AG04450 (cell line): ENCODE data around the gene ZNF174. TPM values are rescaled to one million over a fixed set of nuclear protein-coding genes. Genes with fewer than 3 reads are reported as not detected.

Experiments
- CTCF ChIA-PET: fragments of 300-600, 350-600 bp; formaldehyde crosslinking; extraction: SDS; loops from one replicate; lab custom pipeline; 2022; ENCODE audit warnings: antibody characterized with exemption, inconsistent platforms; lab: Charles Lee
- POLR2A ChIA-PET: fragments of 350-600 bp; formaldehyde crosslinking; extraction: SDS; loops from one replicate; lab custom pipeline; 2021; ENCODE audit warnings: antibody characterized with exemption, inconsistent platforms; lab: Yijun Ruan, JAX
- DNase-seq: peaks from one replicate; pipeline ENCODE4 v3.0.0-alpha.2; 2011; ENCODE audit warnings: low read depth, low spot score
- H3K27ac ChIP-seq: one replicate; pipeline ENCODE4 v1.5.1; 2012; ENCODE audit warnings: low read depth, low read length, control low read depth
- H3K27me3 ChIP-seq: one replicate; pipeline ENCODE4 v1.6.0; 2012; ENCODE audit warnings: low read length; ENCODE audit not compliant: control insufficient read depth, insufficient read depth
- H3K4me3 ChIP-seq: 2 replicates; pipeline ENCODE4 v1.5.1; 2011; ENCODE audit warnings: mild to moderate bottlenecking, low read depth, low read length, control low read depth
- H3K9me3 ChIP-seq: 2 replicates; pipeline ENCODE4 v1.5.1; 2012; ENCODE audit warnings: low read length; ENCODE audit not compliant: control insufficient read depth, insufficient read depth
- CTCF ChIP-seq: IDR thresholded peaks from 2 replicates; pipeline ENCODE4 v1.5.1; 2011; ENCODE audit warnings: low read depth, low read length, control low read depth, inconsistent platforms
- polyA plus RNA-seq: library from polyadenylated mRNA; depleted of rRNA; stranded (reverse); fragments of >200 nt; gene quantifications from 2 replicates; pipeline ENCODE4 v1.2.3, GENCODE V29; 2011; rRNA removed

Gene ZNF174
- polyA plus RNA-seq, 1 experiment, result 10.9 TPM

- ChIA-PET CTCF (no interaction called here), POLR2A (interaction anchor here (0.7 kb wide), 1 partner anchor 171 kb away, joined by 8 read pairs; no protein-coding TSS in a partner anchor)
- no peak for TF ChIP-seq CTCF
- no peak overlapping the region for H3K4me3 ChIP-seq
- no peaks in the 10 kb centered on the region for H3K9me3 ChIP-seq
- DNase-seq, result no peak
- no peaks in the 10 kb centered on the region for H3K27me3 ChIP-seq
- no peak overlapping the region for H3K27ac ChIP-seq
These were observed 53.7 kb downstream of the ZNF174 start for GRCh38 chr16:3454631-3455147.

GRCh38 chr16:3457434-3458252 is 56.6 kb downstream of the ZNF174 start:
- ChIA-PET POLR2A (interaction anchor here (0.6 to 2.8 kb wide), 6 partner anchors 14 to 287 kb away, joined by 3 to 20 read pairs (median 4); partner anchors contain the start of genes NAA60, ZNF174, ZNF597 and ZSCAN32), CTCF (no interaction called here)
- H3K27ac ChIP-seq, result peak overlapping the region; percentile 77
- TF ChIP-seq CTCF, result peak; percentile 45
- no peaks in the 10 kb centered on the region for H3K27me3 ChIP-seq
- no peaks in the 10 kb centered on the region for H3K9me3 ChIP-seq
- peak; percentile 62 for DNase-seq
- peak overlapping the region; percentile 96 for H3K4me3 ChIP-seq

- peak overlapping the region; percentile 90 for H3K27ac ChIP-seq
- H3K27me3 ChIP-seq, result no peaks in the 10 kb centered on the region
- ChIA-PET POLR2A (interaction anchor here (0.6 to 2.8 kb wide), 3 partner anchors 14 to 78 kb away, joined by 3 to 20 read pairs (median 5); partner anchors contain the start of genes NAA60 and ZNF597), CTCF (interaction anchor here (0.5 to 0.6 kb wide), 2 partner anchors 298 to 360 kb away, joined by 3 to 9 read pairs; no protein-coding TSS in a partner anchor)
- DNase-seq, result no peak
- H3K9me3 ChIP-seq, result no peaks in the 10 kb centered on the region
- H3K4me3 ChIP-seq, result peak overlapping the region; percentile 96
- no peak for TF ChIP-seq CTCF
These were observed 57.4 kb downstream of the ZNF174 start for GRCh38 chr16:3458278-3458851.

GRCh38 chr16:3458852-3459361 is 57.9 kb downstream of the ZNF174 start:
- H3K9me3 ChIP-seq, result no peaks in the 10 kb centered on the region
- CTCF ChIA-PET, result interaction anchor here (0.5 to 0.6 kb wide), 2 partner anchors 299 to 361 kb away, joined by 3 to 9 read pairs; no protein-coding TSS in a partner anchor
- H3K27ac ChIP-seq, result peak overlapping the region; percentile 90
- DNase-seq, result no peak
- H3K4me3 ChIP-seq, result peak overlapping the region; percentile 96
- POLR2A ChIA-PET, result interaction anchor here (0.6 to 2.8 kb wide), 3 partner anchors 15 to 78 kb away, joined by 3 to 20 read pairs (median 5); partner anchors contain the start of genes NAA60 and ZNF597
- TF ChIP-seq CTCF, result no peak
- no peaks in the 10 kb centered on the region for H3K27me3 ChIP-seq

Other genes with a start within 250 kb of the ZNF174 start
- 0.20 and 0.29 TPM in 2 replicates for gene OR1F1, start 213.0 kb upstream of the ZNF174 start, polyA plus RNA-seq
- gene ZNF200, start 166.1 kb upstream of the ZNF174 start, polyA plus RNA-seq, result 4.7 and 6.1 TPM in 2 replicates
- not detected in 2 replicates for gene MEFV, start 144.6 kb upstream of the ZNF174 start, polyA plus RNA-seq
- gene ZNF263, start 117.7 kb upstream of the ZNF174 start, polyA plus RNA-seq, result 13.2 and 22.5 TPM in 2 replicates
- 4.4 and 5.3 TPM in 2 replicates for gene TIGD7, start 95.8 kb upstream of the ZNF174 start, polyA plus RNA-seq
- 15.9 and 20.3 TPM in 2 replicates for gene ZNF75A, start 95.7 kb upstream of the ZNF174 start, polyA plus RNA-seq
- 0.07 and 0.09 TPM in 2 replicates for gene OR2C1, start 45.3 kb upstream of the ZNF174 start, polyA plus RNA-seq
- gene ZSCAN32, start 211 bp upstream of the ZNF174 start, polyA plus RNA-seq, result 18.5 and 18.6 TPM in 2 replicates
- 1.6 and 1.8 TPM in 2 replicates for gene ZNF597, start 42.3 kb downstream of the ZNF174 start, polyA plus RNA-seq
- 23.1 and 28.8 TPM in 2 replicates for gene NAA60, start 42.5 kb downstream of the ZNF174 start, polyA plus RNA-seq
- not detected in 2 replicates for gene C16orf90, start 94.3 kb downstream of the ZNF174 start, polyA plus RNA-seq
- 28.9 and 38.6 TPM in 2 replicates for gene CLUAP1, start 99.8 kb downstream of the ZNF174 start, polyA plus RNA-seq
- not detected in 2 replicates for gene NLRC3, start 176.2 kb downstream of the ZNF174 start, polyA plus RNA-seq
- 1.6 and 2.3 TPM in 2 replicates for gene SLX4, start 210.4 kb downstream of the ZNF174 start, polyA plus RNA-seq